Thyroid gland (tissue), 4 donors: Measurements from ENCODE around the gene CD2AP.
"Not testable (repeated sequence)": the region's sequence is repeated elsewhere in the genome, so short reads cannot be mapped to it uniquely, and the experiment has no call there.

Experiments
- CTCF ChIP-seq, 6 experiments: fragments of 200-600 bp in 3 of 6; fragments of 450-650 bp in 3 of 6; sonication (generic) in 3 of 6; IDR thresholded peaks; one replicate each; pipeline ENCODE4 v1.5.1; 2016 to 2019; ENCODE audit warnings: antibody characterized with exemption in 6 of 6, mild to moderate bottlenecking in 2 of 6, inconsistent platforms in 1 of 6, moderate library complexity in 1 of 6
- POLR2A ChIP-seq, 2 donors: fragments of 450-650 bp; IDR thresholded peaks; one replicate each; pipeline ENCODE4 v1.6.1; 2017; ENCODE audit warnings: antibody characterized with exemption in 2 of 2, mild to moderate bottlenecking in 2 of 2, moderate library complexity in 1 of 2

DNA sequence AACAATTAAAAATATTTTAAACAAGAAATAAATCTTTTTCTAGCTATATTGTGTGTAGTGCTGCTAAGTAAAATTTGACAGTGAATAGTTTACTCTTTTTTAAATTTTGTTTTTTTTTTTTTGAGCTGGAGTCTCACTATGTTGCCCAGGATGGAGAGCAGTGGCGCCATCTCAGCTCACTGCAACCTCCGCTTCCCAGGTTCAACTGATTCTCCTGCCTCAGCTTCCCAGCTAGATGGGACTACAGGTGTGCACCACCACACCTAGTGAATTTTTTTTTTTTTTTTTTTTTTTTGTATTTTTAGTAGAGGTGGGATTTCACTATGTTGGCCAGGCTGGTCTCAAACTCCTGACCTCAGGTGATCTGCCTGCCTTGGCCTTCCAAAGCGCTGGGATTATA, 75.7 kb downstream of the CD2AP start:
- not testable (repeated sequence) for TF ChIP-seq CTCF, POLR2A (IDR thresholded peaks at IDR 0.05)
